Measurements from ENCODE around the gene SH3RF2.

Gene SH3RF2

GRCh38 chr5:145920542-145921210, 15.7 kb upstream of the SH3RF2 start:
- no peak for DNase-seq (ENCODE audit: low read depth)

GRCh38 chr5:145921211-145921610, 15.2 kb upstream of the SH3RF2 start:
- DNase-seq (ENCODE audit: low read depth), result no peak

- DNase-seq (ENCODE audit: low read depth), result no peak
Observed at GRCh38 chr5:145922059-145922458, 14.3 kb upstream of the SH3RF2 start.

- no peak for DNase-seq (ENCODE audit: low read depth)
Observed at GRCh38 chr5:145923405-145923804, 13.0 kb upstream of the SH3RF2 start.

- no peak for DNase-seq (ENCODE audit: low read depth)
Observed at GRCh38 chr5:145924849-145925248, 11.5 kb upstream of the SH3RF2 start.

DNA sequence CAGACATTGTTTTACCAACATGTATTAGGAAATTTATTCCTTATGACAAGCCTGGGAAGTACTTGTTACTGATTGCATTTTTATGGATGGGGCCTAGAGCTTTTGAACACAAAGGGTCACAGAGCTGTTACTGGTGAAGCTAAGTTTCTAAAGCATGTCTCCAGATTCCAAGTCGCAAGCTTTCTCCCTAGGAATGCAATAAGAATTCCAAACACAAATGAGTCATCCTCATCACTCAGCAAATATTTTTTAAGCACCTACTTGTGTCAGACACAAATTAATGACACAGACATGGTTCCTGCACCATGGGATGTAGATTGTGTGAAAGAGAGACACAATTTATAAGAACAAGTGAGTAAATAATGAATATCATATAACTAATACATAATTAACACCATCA, 11.0 kb upstream of the SH3RF2 start:
- no peak for DNase-seq (ENCODE audit: low read depth)

DNA sequence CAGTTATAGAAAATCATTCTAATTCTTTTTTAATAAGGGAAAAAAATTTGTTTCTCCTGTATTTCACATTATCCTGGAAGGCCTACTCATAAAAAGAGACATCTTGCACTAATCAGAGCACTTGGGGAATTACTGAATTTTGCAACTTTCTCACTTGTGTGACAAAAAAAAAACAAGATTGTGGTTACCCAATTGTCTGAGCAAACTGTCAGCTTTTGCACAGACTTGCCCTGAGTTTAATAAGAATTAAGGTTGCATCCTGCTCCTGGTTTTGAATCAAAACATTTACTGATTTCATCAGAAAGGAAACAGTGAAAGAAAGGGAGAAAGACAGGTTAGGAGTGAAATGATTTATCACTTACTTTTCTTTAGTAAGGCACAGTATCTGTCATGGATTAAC, 10.6 kb upstream of the SH3RF2 start:
- no peak for DNase-seq (ENCODE audit: low read depth)

DNA sequence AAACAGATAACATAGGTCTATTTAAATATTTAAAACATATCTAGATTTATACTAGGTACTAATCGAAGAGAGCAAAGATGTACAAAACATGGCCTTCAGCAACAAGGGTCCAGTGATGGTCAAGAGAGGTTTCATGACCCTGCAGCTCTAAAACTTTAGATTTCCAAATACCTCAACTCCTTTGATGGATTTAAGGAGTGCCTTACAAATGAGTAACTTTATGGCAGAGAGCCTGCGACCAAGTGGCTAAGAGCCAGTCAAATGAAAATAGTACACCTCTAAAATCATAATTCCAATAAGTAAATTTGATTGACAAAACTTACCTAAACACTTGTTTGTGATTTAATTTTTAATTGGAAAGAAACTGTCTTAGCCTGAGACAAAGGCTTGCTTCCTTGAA, 4.7 kb upstream of the SH3RF2 start:
- no peak for DNase-seq (ENCODE audit: low read depth)

- DNase-seq (ENCODE audit: low read depth), result no peak
Observed at GRCh38 chr5:145934276-145934675, 2.1 kb upstream of the SH3RF2 start.

DNA sequence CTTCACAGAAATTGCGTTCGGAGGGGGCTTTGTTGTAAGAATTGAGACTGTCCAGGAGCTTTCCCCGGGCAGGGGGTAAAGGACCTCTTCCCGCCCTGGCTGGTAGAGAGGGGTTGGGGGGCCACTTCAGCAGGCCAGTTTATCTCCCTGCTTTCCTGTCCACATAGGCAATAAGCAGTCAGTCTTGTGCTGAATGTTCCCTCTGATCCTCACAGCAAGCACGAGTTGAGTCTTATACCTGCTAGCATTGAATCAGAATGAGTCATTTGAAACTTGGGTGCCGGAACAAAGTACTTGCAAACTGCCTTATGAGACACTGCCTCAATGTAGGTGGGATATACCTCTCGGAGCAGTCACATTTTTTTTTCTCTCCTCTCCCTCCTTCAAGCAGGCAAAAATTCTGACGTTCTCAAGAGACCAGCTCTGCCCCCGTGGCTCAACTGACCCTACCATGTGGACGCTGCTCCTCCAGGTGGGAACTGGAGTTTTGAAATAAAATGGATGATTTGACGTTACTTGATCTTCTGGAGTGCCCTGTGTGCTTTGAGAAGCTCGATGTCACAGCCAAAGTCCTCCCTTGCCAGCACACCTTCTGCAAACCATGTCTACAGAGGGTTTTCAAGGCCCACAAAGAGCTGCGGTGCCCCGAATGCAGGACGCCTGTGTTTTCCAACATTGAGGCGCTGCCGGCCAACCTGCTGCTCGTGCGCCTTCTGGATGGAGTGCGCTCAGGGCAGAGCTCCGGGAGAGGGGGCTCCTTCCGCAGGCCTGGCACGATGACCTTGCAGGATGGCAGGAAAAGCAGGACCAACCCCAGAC, 1.3 kb downstream of the SH3RF2 start:
- no peak for DNase-seq (ENCODE audit: low read depth)

GRCh38 chr5:145938776-145939539, 2.6 kb downstream of the SH3RF2 start:
- DNase-seq (ENCODE audit: low read depth), result no peak

GRCh38 chr5:145939540-145940065, 3.2 kb downstream of the SH3RF2 start:
- no peak for DNase-seq (ENCODE audit: low read depth)

DNA sequence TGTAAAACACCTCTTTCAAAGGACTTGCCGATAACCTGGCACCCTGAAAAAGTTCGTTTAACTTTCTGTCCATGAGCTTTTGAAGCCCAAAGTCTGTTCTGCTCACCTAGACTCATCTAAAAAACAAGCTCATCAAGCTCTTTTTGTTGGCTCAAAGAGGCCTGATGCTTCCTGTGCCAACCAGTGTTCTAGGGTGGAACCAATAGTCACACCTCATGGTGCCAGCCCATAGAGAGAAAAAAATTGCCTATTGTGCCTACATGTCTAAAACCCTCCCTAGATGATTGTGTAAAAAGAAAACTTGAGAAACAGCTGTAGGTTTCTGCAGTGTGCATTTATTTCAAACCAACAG, 4.7 kb downstream of the SH3RF2 start:
- no peak for DNase-seq (ENCODE audit: low read depth)

DNA sequence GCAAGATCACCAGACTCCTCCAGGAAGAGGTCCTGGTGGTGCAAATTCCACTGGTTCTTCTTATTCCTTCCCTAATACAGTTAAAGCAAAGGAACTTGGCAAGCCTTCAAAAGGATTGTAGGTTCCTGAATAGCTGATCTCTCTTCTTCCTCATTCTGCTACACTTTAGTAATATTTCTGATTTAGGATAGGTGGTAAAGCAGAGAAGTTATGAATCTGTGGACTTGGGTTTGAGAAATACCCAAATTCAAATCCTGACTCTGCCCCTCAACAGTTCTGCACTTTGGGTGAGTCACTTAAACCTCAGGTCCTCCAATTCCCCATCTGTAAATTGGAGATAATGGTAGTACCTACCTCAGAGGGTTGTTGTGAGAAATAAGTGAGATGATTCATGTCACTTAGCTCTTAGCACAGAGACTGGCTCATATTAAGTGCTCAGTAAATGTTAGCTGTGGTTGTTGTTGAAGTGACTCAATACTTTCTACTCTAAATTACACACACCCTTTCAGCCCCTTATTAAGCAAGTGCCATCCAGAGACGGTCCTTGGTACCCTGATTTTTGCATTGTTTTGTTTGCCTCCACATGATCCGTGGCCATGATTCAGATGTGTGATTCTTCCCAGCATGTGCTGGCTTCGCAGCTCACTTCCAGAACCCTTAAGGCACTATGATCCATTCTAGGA, 5.2 kb downstream of the SH3RF2 start:
- no peak for DNase-seq (ENCODE audit: low read depth)

- DNase-seq (ENCODE audit: low read depth), result no peak
Observed at GRCh38 chr5:145942201-145942600, 5.8 kb downstream of the SH3RF2 start.

DNA sequence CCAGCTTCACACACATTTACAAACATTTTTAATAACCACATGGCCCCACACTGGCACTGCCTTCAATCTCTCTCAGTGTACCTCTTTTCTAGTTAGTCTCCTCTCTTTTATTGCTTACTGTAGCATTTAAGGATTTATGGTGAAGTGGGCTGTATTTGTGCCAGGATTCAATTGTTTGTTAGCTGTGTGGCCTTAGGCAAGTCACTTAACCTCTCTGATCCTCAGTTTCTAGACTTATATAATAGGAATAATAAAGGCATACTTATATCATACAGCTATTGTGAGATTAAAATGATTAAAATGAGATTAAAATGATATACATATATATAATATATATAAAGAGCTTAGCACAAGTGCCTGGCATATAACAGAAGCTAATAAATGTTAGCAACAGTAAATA, 6.4 kb downstream of the SH3RF2 start:
- no peak for DNase-seq (ENCODE audit: low read depth)

GRCh38 chr5:145943674-145944121, 7.3 kb downstream of the SH3RF2 start:
- DNase-seq (ENCODE audit: low read depth), result no peak

DNA sequence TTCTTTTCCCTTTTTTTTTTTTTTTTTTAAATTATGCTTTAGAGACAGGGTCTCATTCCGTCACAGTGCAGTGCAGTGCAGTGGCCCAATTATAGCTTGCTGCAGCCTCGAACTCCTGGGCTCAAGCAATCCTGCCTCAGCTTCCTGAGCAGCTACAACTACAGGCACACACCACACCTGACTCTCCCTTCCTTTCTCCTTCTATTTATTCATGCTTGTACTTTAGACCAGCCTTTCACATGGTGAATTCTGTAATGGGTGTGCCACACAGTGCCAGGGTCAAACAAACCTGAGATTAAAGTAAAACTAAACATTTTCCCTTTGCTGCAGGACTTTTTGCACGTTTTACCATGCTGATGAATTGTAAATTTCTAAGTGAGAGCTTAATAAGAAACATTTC, 8.0 kb downstream of the SH3RF2 start:
- no peak for DNase-seq (ENCODE audit: low read depth)

GRCh38 chr5:145945620-145946111, 9.3 kb downstream of the SH3RF2 start:
- DNase-seq (ENCODE audit: low read depth), result no peak

- DNase-seq (ENCODE audit: low read depth), result no peak
Observed at GRCh38 chr5:145946112-145946861, 9.9 kb downstream of the SH3RF2 start.

DNA sequence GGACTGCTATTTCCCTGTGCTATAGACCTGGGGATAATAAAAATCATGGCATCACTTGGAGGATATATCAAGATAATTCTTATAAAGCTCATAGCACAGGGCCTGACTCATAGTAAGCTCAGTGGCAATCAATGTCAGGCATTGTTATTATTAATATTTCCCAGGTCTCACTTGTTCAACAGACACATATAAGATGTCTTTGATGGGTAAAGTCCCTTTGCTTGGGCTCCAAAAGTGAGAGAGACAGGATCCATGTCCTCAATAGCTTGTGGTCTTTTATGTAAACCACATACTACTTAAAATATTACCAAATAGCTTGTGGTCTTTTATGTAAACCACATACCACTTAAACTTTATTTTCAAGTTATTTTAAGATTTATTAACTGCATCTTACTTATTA, 11.2 kb downstream of the SH3RF2 start:
- DNase-seq (ENCODE audit: low read depth), result no peak

All from T follicular helper cell (primary cell).